ENCODE data around the gene MCOLN2. TPM values are rescaled to one million over a fixed set of nuclear protein-coding genes. Genes with fewer than 3 reads are reported as not detected.

Gene MCOLN2
- total RNA-seq, 2 experiments from 2014 or later, result 9.7 TPM

DNA sequence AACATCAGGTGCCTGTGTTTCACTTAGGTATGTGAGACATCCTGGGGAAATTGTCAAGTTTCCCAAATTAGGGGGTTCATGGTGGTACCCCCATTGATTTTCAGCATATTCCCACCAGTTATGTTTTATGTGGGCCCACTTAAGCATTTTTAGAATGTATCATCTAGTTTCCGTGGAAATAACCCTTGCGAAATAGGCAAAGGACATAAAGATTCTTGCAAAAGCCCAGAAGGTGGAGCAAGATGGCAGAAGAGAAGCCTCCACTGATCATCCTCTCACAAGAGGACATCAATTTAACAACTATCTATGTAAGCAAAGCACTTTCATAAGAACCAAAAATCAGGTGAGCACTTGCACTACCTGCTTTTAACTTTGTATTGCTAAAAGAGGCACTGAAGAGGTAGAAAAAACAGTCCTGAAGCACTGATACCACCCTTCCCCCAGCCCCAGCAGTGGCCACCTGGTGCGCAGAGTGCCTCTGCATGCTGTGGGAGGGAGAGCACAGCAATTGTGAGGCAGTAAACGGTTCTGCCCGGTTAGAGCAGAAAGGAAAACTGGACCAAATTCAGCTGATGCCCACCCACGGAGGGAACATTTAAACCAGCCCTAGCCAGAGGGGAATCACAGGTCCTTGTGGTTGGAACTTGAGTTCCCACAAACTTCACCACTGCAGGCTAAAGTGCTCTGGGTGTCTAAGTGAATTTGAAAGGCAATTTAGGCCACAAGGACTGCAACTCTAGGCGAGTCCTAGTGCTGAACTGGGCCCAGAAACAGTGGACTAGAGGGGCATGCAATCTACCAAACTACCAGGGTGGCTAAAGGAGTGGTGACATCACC lies 23.2 kb downstream of the MCOLN2 start:
- ATAC-seq (ENCODE audit: poor library complexity) (peak; percentile 41), DNase-seq (peak in 2 of 14 experiments; percentile 38 to 41)
- Mint-ChIP-seq H3K27ac (no peak overlapping the region), H3K4me1 (ENCODE audit: low read depth) (peaks cover 15% of the 10 kb centered on the region), H3K36me3 (ENCODE audit: low read depth) (no peaks in the 10 kb centered on the region), H3K9me3 (no peaks in the 10 kb centered on the region), H3K4me3 (no peak overlapping the region), H3K27me3 (no peaks in the 10 kb centered on the region)
- intact Hi-C loops (cut with DNase I, micrococcal nuclease), result no loop called here
- POLR2A ChIA-PET, result no interaction called here
- no peaks in the 10 kb centered on the region for H3K36me3 ChIP-seq (ENCODE audit: insufficient read depth, low read length)
- CTCF ChIA-PET, result no interaction called here
- no peaks in the 10 kb centered on the region for H3K27me3 ChIP-seq (ENCODE audit: control insufficient read depth in 1 of 2, insufficient read depth in 2 of 2, low read length in 2 of 2)
- TF ChIP-seq, protein P1, sequence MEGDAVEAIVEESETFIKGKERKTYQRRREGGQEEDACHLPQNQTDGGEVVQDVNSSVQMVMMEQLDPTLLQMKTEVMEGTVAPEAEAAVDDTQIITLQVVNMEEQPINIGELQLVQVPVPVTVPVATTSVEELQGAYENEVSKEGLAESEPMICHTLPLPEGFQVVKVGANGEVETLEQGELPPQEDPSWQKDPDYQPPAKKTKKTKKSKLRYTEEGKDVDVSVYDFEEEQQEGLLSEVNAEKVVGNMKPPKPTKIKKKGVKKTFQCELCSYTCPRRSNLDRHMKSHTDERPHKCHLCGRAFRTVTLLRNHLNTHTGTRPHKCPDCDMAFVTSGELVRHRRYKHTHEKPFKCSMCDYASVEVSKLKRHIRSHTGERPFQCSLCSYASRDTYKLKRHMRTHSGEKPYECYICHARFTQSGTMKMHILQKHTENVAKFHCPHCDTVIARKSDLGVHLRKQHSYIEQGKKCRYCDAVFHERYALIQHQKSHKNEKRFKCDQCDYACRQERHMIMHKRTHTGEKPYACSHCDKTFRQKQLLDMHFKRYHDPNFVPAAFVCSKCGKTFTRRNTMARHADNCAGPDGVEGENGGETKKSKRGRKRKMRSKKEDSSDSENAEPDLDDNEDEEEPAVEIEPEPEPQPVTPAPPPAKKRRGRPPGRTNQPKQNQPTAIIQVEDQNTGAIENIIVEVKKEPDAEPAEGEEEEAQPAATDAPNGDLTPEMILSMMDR (IDR thresholded peaks at IDR 0.05), result no peak
- no peaks in the 10 kb centered on the region for H3K9me3 ChIP-seq (ENCODE audit: control insufficient read depth in 1 of 2, insufficient read depth in 1 of 2, low read length in 2 of 2)
- peaks cover 9% of the 10 kb centered on the region for H3K4me1 ChIP-seq (ENCODE audit: insufficient read depth, low read length)
- no peak overlapping the region for H3K27ac ChIP-seq (ENCODE audit: low read depth in 1 of 2, low read length in 2 of 2)
- H3K4me3 ChIP-seq (ENCODE audit: low read length), result no peak overlapping the region

DNA sequence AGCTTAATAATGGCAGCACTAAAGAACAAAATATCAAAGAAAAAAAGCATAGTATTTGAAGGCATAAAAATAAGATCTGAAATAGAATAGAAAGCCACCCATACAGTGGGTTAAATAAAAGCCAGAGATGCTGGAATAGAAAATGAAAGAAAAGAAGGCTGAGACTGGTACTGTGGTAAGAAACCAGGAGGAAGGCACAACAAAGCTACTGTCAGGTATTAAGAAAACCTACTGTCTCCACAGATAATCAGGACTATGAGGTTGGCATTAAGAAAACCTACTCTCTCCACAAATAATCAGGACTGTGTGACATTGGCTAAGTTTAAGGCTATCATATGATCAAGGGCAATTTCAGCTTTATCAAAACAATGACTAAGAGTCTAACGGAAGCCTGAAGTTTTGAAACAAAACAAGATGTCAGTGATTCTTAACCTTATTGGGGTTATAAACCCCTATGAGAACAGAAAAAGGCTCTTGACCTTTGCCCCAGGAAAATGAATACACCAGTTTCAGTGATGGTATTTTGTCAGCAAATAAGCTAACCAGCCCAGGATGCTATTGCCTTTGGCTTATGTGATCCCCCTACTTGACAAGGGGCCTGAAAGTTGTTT lies 24.4 kb downstream of the MCOLN2 start:
- no peak overlapping the region for H3K4me3 ChIP-seq (ENCODE audit: low read length)
- Mint-ChIP-seq H3K27me3 (no peaks in the 10 kb centered on the region), H3K4me1 (ENCODE audit: low read depth) (peaks cover 15% of the 10 kb centered on the region), H3K9me3 (no peaks in the 10 kb centered on the region), H3K36me3 (ENCODE audit: low read depth) (no peaks in the 10 kb centered on the region), H3K27ac (peak overlapping the region; percentile 28), H3K4me3 (peak overlapping the region; percentile 22)
- no peaks in the 10 kb centered on the region for H3K9me3 ChIP-seq (ENCODE audit: control insufficient read depth in 1 of 2, insufficient read depth in 1 of 2, low read length in 2 of 2)
- peak; percentile 11 for ATAC-seq (ENCODE audit: poor library complexity)
- POLR2A ChIA-PET, result interaction anchor here (0.5 to 0.9 kb wide), 3 partner anchors 10 to 31 kb away, joined by 3 read pairs; no protein-coding TSS in a partner anchor
- no peaks in the 10 kb centered on the region for H3K27me3 ChIP-seq (ENCODE audit: control insufficient read depth in 1 of 2, insufficient read depth in 2 of 2, low read length in 2 of 2)
- TF ChIP-seq, protein P1 (IDR thresholded peaks at IDR 0.05), result no peak
- DNase-seq, result peak in 1 of 14 experiments; percentile 21
- H3K4me1 ChIP-seq (ENCODE audit: insufficient read depth, low read length), result peaks cover 9% of the 10 kb centered on the region
- no peaks in the 10 kb centered on the region for H3K36me3 ChIP-seq (ENCODE audit: insufficient read depth, low read length)
- CTCF ChIA-PET, result interaction anchor here (0.6 to 1.0 kb wide), 2 partner anchors 12 to 89 kb away, joined by 3 to 4 read pairs; no protein-coding TSS in a partner anchor
- no peak overlapping the region for H3K27ac ChIP-seq (ENCODE audit: low read depth in 1 of 2, low read length in 2 of 2)
- intact Hi-C loops (cut with DNase I, micrococcal nuclease), result no loop called here

DNA sequence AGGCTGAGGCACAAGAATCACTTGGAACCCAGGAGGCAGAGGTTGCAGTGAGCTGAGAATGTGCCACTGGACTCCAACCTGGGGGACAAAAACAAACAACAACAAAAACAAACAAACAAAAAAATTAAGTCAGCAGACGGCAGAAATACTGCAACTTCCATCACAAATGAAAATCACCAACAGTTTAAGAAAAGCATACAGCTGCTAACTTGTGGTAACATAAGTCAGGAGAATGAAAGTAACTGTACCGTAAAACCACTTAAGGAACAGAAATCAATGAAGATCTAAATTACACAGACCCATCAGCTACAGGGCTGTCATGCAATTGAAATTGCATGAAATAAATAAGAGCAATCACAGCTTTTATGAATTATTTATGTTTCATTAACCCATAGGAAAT lies 25.0 kb downstream of the MCOLN2 start:
- intact Hi-C loops (cut with DNase I, micrococcal nuclease), result no loop called here
- TF ChIP-seq, protein P1 (IDR thresholded peaks at IDR 0.05), result no peak

More for the DNA sequence above, 25.0 kb downstream of the MCOLN2 start:
- POLR2A ChIA-PET, result interaction anchor here (0.8 to 0.9 kb wide), 2 partner anchors 11 to 23 kb away, joined by 3 read pairs; no protein-coding TSS in a partner anchor
- H3K4me1 Mint-ChIP-seq (ENCODE audit: low read depth), result peaks cover 15% of the 10 kb centered on the region
- H3K4me3 Mint-ChIP-seq, result peak overlapping the region; percentile 22
- H3K27ac Mint-ChIP-seq, result no peak overlapping the region
- Histone ChIP-seq H3K9me3 (ENCODE audit: control insufficient read depth in 1 of 2, insufficient read depth in 1 of 2, low read length in 2 of 2) (no peaks in the 10 kb centered on the region), H3K27me3 (ENCODE audit: control insufficient read depth in 1 of 2, insufficient read depth in 2 of 2, low read length in 2 of 2) (no peaks in the 10 kb centered on the region), H3K4me3 (ENCODE audit: low read length) (no peak overlapping the region), H3K27ac (ENCODE audit: low read depth in 1 of 2, low read length in 2 of 2) (no peak overlapping the region), H3K4me1 (ENCODE audit: insufficient read depth, low read length) (peaks cover 9% of the 10 kb centered on the region), H3K36me3 (ENCODE audit: insufficient read depth, low read length) (no peaks in the 10 kb centered on the region)
- CTCF ChIA-PET, result interaction anchor here (0.6 to 1.0 kb wide), 2 partner anchors 12 to 90 kb away, joined by 3 to 4 read pairs; no protein-coding TSS in a partner anchor
- H3K9me3 Mint-ChIP-seq, result no peaks in the 10 kb centered on the region
- DNase-seq (no peak), ATAC-seq (ENCODE audit: poor library complexity) (no peak)
- H3K27me3 Mint-ChIP-seq, result no peaks in the 10 kb centered on the region
- H3K36me3 Mint-ChIP-seq (ENCODE audit: low read depth), result no peaks in the 10 kb centered on the region

Data from CD4-positive, alpha-beta T cell (primary cell).